ENCODE measurements around the gene APP. TPM values are rescaled to one million over a fixed set of nuclear protein-coding genes. Genes with fewer than 3 reads are reported as not detected.

The APP gene
- total RNA-seq, 5 donors from 2014 or later (not counting 1 experiment from before 2014, with no cell fraction given), result 33.7 to 44.7 (median 37.5) TPM

DNA sequence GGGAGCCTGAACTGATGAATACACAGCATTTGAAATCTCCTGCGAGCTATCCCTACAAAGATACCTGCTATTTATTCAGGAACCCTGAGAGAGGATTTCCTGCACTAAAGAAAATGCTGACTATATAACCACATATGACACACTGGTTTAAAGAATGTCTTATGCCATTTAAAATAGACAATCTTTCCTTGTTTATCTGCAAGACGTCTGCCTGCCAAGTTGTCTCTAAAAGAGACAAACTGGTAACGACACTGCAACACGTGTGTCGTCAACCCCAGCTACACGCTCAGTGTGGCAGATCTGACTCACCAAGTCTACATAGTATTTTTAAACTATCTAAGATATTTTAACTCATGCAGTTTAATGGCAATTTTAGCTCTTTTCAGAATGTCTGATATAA is 42.7 kb downstream of the APP start:
- no peaks in the 10 kb centered on the region for H3K36me3 Mint-ChIP-seq
- H3K27ac Mint-ChIP-seq, result no peak overlapping the region
- no peaks in the 10 kb centered on the region for H3K9me3 Mint-ChIP-seq
- ATAC-seq (replicated peaks in 1 of 4) (no peak), DNase-seq (no peak)
- Histone ChIP-seq H3K36me3 (ENCODE audit: control insufficient read depth in 2 of 2, extremely low read depth in 1 of 2, insufficient read depth in 1 of 2, low read length in 1 of 2) (no peaks in the 10 kb centered on the region), H3K27ac (ENCODE audit: low read length) (no peak overlapping the region), H3K4me3 (ENCODE audit: control insufficient read depth in 1 of 2, extremely low read depth in 1 of 2, low read length in 1 of 2) (no peak overlapping the region), H3K9me3 (no peaks in the 10 kb centered on the region), H3K27me3 (replicated peaks in 1 of 2; ENCODE audit: control insufficient read depth in 2 of 2, extremely low read depth in 1 of 2, insufficient read depth in 2 of 2, low read length in 1 of 2) (no peaks in the 10 kb centered on the region), H3K4me1 (ENCODE audit: control insufficient read depth in 1 of 2, extremely low read depth in 1 of 2, insufficient read depth in 2 of 2, low read length in 2 of 2) (peaks cover 0 to 2% of the 10 kb centered on the region in 2 experiments)
- WGBS (ENCODE audit: insufficient coverage), result 86% methylated on average over 2 of the region's 6 CpGs
- no peak overlapping the region for H3K4me3 Mint-ChIP-seq
- ChIA-PET CTCF (no interaction called here), POLR2A (interaction anchor here in 1 of 2 donors (0.6 kb wide), 1 partner anchor 9 kb away, joined by 5 read pairs; no protein-coding TSS in a partner anchor)
- no peaks in the 10 kb centered on the region for H3K27me3 Mint-ChIP-seq
- H3K4me1 Mint-ChIP-seq, result peaks cover 0 to 33% (median 13%) of the 10 kb centered on the region in 3 donors

DNA sequence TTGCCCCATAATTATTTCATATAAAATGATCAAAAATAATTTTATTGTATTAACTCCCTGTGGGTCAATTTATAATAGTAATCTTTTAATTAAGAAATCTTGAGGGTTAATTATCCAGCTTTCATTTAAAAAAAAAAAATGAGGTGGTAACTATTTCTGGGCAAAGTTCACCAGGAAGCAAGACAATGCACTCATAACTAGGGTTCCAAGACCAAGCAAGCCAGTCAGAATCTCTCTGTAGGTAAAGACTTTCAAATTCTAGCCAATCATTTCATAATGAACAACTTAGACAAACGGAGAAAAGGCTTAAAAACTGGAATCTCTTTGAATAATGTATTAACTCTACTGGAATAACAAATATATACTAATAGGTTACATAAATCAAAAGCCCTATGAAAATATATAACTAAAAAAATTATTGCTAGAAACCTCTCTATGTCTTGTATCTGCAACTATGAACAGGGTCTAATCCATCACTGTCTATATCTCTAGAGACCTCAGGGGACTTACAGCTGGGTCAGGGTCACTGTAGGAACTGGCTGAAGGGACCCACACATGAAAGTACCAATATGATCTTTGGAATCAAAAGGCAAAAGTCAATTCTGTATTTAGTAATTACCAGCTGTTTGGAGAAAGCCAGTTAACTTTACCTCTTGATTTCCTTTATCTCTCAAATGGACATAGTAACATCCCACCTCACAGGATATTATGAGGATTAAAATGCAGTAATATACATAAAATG is 43.3 kb downstream of the APP start:
- Histone ChIP-seq H3K4me3 (ENCODE audit: control insufficient read depth in 1 of 2, extremely low read depth in 1 of 2, low read length in 1 of 2) (no peak overlapping the region), H3K36me3 (ENCODE audit: control insufficient read depth in 2 of 2, extremely low read depth in 1 of 2, insufficient read depth in 1 of 2, low read length in 1 of 2) (no peaks in the 10 kb centered on the region), H3K9me3 (no peaks in the 10 kb centered on the region), H3K27ac (ENCODE audit: low read length) (no peak overlapping the region), H3K27me3 (replicated peaks in 1 of 2; ENCODE audit: control insufficient read depth in 2 of 2, extremely low read depth in 1 of 2, insufficient read depth in 2 of 2, low read length in 1 of 2) (no peaks in the 10 kb centered on the region), H3K4me1 (ENCODE audit: control insufficient read depth in 1 of 2, extremely low read depth in 1 of 2, insufficient read depth in 2 of 2, low read length in 2 of 2) (peaks cover 0 to 2% of the 10 kb centered on the region in 2 experiments)
- ATAC-seq (replicated peaks in 1 of 4) (no peak), DNase-seq (no peak)
- Mint-ChIP-seq H3K27ac (no peak overlapping the region), H3K27me3 (no peaks in the 10 kb centered on the region), H3K36me3 (no peaks in the 10 kb centered on the region), H3K9me3 (no peaks in the 10 kb centered on the region), H3K4me3 (no peak overlapping the region), H3K4me1 (peaks cover 0 to 33% (median 11%) of the 10 kb centered on the region in 3 donors)
- POLR2A ChIA-PET, result interaction anchor here in 1 of 2 donors (0.6 kb wide), 1 partner anchor 10 kb away, joined by 5 read pairs; no protein-coding TSS in a partner anchor
- CTCF ChIA-PET, result no interaction called here
- no CpG with 5 or more reads among the region's 1 CpG for WGBS (ENCODE audit: insufficient coverage)

DNA sequence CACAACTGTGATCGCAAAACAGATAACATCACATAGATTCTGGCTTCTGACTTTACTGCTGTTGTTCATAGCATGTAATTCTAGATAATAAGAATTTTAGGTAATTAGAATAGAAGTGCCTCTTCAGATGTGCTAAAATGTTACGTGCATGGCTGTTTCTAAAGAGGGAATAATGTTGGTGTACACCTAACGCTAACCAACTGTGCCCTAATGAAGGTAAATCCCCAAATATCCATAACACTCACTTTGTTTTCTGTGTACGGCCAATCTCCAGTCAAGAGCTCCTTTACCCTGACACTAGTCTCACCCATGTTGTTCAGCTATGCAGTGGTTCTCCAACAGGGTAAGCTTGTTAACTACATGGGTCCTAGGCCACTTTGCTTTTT is 44.4 kb downstream of the APP start:
- Mint-ChIP-seq H3K27ac (no peak overlapping the region), H3K4me1 (peaks cover 0 to 33% (median 10%) of the 10 kb centered on the region in 3 donors), H3K9me3 (no peaks in the 10 kb centered on the region), H3K27me3 (no peaks in the 10 kb centered on the region), H3K4me3 (no peak overlapping the region), H3K36me3 (no peaks in the 10 kb centered on the region)
- ChIA-PET POLR2A (no interaction called here), CTCF (no interaction called here)
- Histone ChIP-seq H3K27me3 (replicated peaks in 1 of 2; ENCODE audit: control insufficient read depth in 2 of 2, extremely low read depth in 1 of 2, insufficient read depth in 2 of 2, low read length in 1 of 2) (no peaks in the 10 kb centered on the region), H3K4me3 (ENCODE audit: control insufficient read depth in 1 of 2, extremely low read depth in 1 of 2, low read length in 1 of 2) (no peak overlapping the region), H3K9me3 (no peaks in the 10 kb centered on the region), H3K4me1 (ENCODE audit: control insufficient read depth in 1 of 2, extremely low read depth in 1 of 2, insufficient read depth in 2 of 2, low read length in 2 of 2) (peaks cover 0 to 2% of the 10 kb centered on the region in 2 experiments), H3K36me3 (ENCODE audit: control insufficient read depth in 2 of 2, extremely low read depth in 1 of 2, insufficient read depth in 1 of 2, low read length in 1 of 2) (no peaks in the 10 kb centered on the region), H3K27ac (ENCODE audit: low read length) (no peak overlapping the region)
- DNase-seq, result no peak
- ATAC-seq (replicated peaks in 1 of 4), result no peak
- WGBS (ENCODE audit: insufficient coverage), result no CpG with 5 or more reads among the region's 4 CpGs

DNA sequence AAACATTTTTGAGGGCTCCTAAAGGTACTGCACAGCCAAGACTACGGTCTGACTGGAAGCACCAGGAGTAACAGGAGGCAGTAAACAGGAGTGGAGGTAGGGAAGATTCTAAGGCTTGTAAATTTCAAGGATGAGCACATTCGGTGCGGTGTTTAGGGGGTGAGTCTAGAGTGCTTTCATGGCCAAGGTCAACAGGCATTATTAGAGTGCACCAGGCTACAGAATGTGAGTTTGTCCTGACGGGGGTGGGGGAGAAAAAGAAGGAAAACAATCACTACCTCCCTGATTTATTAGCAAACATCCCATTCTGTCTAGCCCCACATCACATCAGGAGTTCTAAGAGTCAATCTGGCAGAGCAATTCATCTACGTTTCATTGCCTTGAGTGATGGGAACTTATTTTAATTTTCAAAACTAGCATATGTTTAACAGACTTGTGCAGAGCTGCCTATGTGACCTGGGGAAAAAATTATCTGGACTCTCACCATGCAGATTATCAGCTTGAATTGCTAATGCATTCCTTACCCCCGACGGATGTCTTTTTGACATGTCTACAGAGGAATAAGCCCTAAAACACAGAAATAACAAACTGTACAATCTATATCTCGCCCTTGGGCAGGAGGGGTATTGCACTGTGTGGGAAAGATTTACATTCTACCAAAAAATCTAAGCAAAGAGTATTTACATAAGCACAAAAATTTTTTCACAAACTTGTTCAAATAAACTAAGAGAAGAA is 45.0 kb downstream of the APP start:
- Mint-ChIP-seq H3K4me3 (no peak overlapping the region), H3K9me3 (no peaks in the 10 kb centered on the region), H3K27ac (no peak overlapping the region), H3K36me3 (no peaks in the 10 kb centered on the region), H3K27me3 (no peaks in the 10 kb centered on the region), H3K4me1 (peaks cover 2 to 29% (median 10%) of the 10 kb centered on the region in 3 donors)
- no peak overlapping the region for H3K4me3 ChIP-seq (ENCODE audit: control insufficient read depth in 1 of 2, extremely low read depth in 1 of 2, low read length in 1 of 2)
- POLR2A ChIA-PET, result no interaction called here
- WGBS (ENCODE audit: insufficient coverage), result 83% methylated on average over 1 of the region's 8 CpGs
- H3K27ac ChIP-seq (ENCODE audit: low read length), result no peak overlapping the region
- no peak for DNase-seq
- H3K27me3 ChIP-seq (replicated peaks in 1 of 2; ENCODE audit: control insufficient read depth in 2 of 2, extremely low read depth in 1 of 2, insufficient read depth in 2 of 2, low read length in 1 of 2), result no peaks in the 10 kb centered on the region
- ATAC-seq (replicated peaks in 1 of 4), result no peak
- H3K9me3 ChIP-seq, result no peaks in the 10 kb centered on the region
- no peaks in the 10 kb centered on the region for H3K36me3 ChIP-seq (ENCODE audit: control insufficient read depth in 2 of 2, extremely low read depth in 1 of 2, insufficient read depth in 1 of 2, low read length in 1 of 2)
- peaks cover 0 to 2% of the 10 kb centered on the region in 2 experiments for H3K4me1 ChIP-seq (ENCODE audit: control insufficient read depth in 1 of 2, extremely low read depth in 1 of 2, insufficient read depth in 2 of 2, low read length in 2 of 2)
- CTCF ChIA-PET, result no interaction called here

DNA sequence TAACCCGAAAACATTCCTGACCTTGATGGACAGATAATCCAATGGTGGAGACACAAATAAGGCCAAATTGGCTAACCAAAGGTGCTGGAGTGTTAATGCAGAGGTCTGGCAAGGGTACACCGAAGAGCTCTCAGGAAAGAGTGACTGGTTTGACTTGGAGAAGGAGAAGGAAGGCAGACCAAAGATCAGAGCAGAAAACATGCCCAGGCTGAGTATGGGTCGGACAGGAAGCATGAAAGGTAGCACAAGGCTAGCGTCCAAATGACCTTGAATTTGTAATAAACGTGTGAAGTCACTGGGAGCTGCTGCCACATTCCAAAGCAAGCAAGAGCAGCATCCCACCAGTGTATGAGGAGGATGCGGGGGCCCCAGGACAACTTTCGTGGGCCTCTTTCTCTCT is 45.7 kb downstream of the APP start:
- WGBS (ENCODE audit: insufficient coverage), result 86% methylated on average over 4 of the region's 7 CpGs

DNA sequence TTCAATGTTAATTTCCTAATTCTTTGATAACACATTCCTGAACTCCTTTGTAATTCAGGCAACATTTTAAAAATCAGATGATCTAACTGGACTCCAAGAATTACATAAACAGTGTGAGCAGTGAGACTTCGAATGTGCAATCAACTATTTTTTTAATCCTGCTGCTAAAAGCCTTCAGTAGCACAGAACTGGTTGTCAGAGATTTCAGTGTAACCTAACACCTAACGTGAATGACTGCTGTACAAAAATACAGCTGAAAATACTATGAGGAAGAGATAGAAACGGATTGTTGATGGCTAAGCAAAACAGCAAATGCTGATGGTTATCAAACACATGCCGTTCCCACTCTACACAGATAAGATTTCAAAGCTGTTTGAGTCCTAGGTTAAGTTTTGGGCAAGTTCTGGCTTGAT is 46.1 kb downstream of the APP start:
- Histone ChIP-seq H3K27ac (ENCODE audit: low read length) (no peak overlapping the region), H3K9me3 (no peaks in the 10 kb centered on the region), H3K4me3 (ENCODE audit: control insufficient read depth in 1 of 2, extremely low read depth in 1 of 2, low read length in 1 of 2) (no peak overlapping the region), H3K27me3 (replicated peaks in 1 of 2; ENCODE audit: control insufficient read depth in 2 of 2, extremely low read depth in 1 of 2, insufficient read depth in 2 of 2, low read length in 1 of 2) (no peaks in the 10 kb centered on the region), H3K4me1 (ENCODE audit: control insufficient read depth in 1 of 2, extremely low read depth in 1 of 2, insufficient read depth in 2 of 2, low read length in 2 of 2) (peaks cover 0 to 2% of the 10 kb centered on the region in 2 experiments), H3K36me3 (ENCODE audit: control insufficient read depth in 2 of 2, extremely low read depth in 1 of 2, insufficient read depth in 1 of 2, low read length in 1 of 2) (no peaks in the 10 kb centered on the region)
- Mint-ChIP-seq H3K9me3 (no peaks in the 10 kb centered on the region), H3K27me3 (no peaks in the 10 kb centered on the region), H3K4me3 (no peak overlapping the region), H3K36me3 (no peaks in the 10 kb centered on the region), H3K4me1 (peaks cover 4 to 28% (median 8%) of the 10 kb centered on the region in 3 donors), H3K27ac (no peak overlapping the region)
- ATAC-seq (replicated peaks in 1 of 4), result no peak
- 80% methylated on average over 1 of the region's 4 CpGs for WGBS (ENCODE audit: insufficient coverage)
- no peak for DNase-seq
- POLR2A ChIA-PET, result no interaction called here
- CTCF ChIA-PET, result interaction anchor here in 1 of 2 donors (0.5 kb wide), 1 partner anchor 84 kb away, joined by 3 read pairs; no protein-coding TSS in a partner anchor

More for the DNA sequence above, 45.7 kb downstream of the APP start:
- no peaks in the 10 kb centered on the region for H3K36me3 ChIP-seq (ENCODE audit: control insufficient read depth in 2 of 2, extremely low read depth in 1 of 2, insufficient read depth in 1 of 2, low read length in 1 of 2)
- ATAC-seq (replicated peaks in 1 of 4), result no peak
- Mint-ChIP-seq H3K27me3 (no peaks in the 10 kb centered on the region), H3K27ac (no peak overlapping the region), H3K9me3 (no peaks in the 10 kb centered on the region), H3K36me3 (no peaks in the 10 kb centered on the region), H3K4me1 (peaks cover 2 to 25% (median 10%) of the 10 kb centered on the region in 3 donors), H3K4me3 (no peak overlapping the region)
- CTCF ChIA-PET, result no interaction called here
- POLR2A ChIA-PET, result no interaction called here
- no peak overlapping the region for H3K27ac ChIP-seq (ENCODE audit: low read length)
- H3K9me3 ChIP-seq, result no peaks in the 10 kb centered on the region
- H3K27me3 ChIP-seq (replicated peaks in 1 of 2; ENCODE audit: control insufficient read depth in 2 of 2, extremely low read depth in 1 of 2, insufficient read depth in 2 of 2, low read length in 1 of 2), result no peaks in the 10 kb centered on the region
- H3K4me1 ChIP-seq (ENCODE audit: control insufficient read depth in 1 of 2, extremely low read depth in 1 of 2, insufficient read depth in 2 of 2, low read length in 2 of 2), result peaks cover 0 to 2% of the 10 kb centered on the region in 2 experiments
- H3K4me3 ChIP-seq (ENCODE audit: control insufficient read depth in 1 of 2, extremely low read depth in 1 of 2, low read length in 1 of 2), result no peak overlapping the region
- no peak for DNase-seq

All from T-cell (primary cell).